A673 (cell line): ENCODE results near the gene TBC1D24. TPM values are rescaled to one million over a fixed set of nuclear protein-coding genes. Genes with fewer than 3 reads are reported as not detected.

Source experiments
- BruUV-seq: library from RNA; stranded (reverse); fragments of 400-500 nt; replicated peaks from 2 replicates; lab custom pipeline; 2021; lab: Mats Ljungman, UMichigan
- CTCF ChIA-PET: fragments of 300-600 bp; sonication (Branson Sonifier 250); formaldehyde crosslinking; loops from one replicate; lab custom pipeline; 2022; ENCODE audit warnings: antibody characterized with exemption; lab: Charles Lee
- POLR2A ChIA-PET: fragments of 300-600 bp; sonication (Branson Sonifier 250); formaldehyde crosslinking; loops from one replicate; lab custom pipeline; 2022; ENCODE audit warnings: antibody characterized with exemption; ENCODE audit not compliant: low non-redundant PET; lab: Charles Lee
- DNase-seq: peaks from one replicate; pipeline ENCODE4 v3.0.0-alpha.2; 2015; ENCODE audit warnings: low spot score
- H3K27ac ChIP-seq: fragments of 200-600 bp; sonication (generic); 2 replicates; pipeline ENCODE4 v1.5.1; 2016; ENCODE audit warnings: mixed run types, low read depth, mild to moderate bottlenecking, mixed read lengths, antibody characterized with exemption, low read length; ENCODE audit not compliant: poor library complexity, severe bottlenecking
- H3K27me3 ChIP-seq: fragments of 200-600 bp; sonication (generic); replicated peaks from 2 replicates; pipeline ENCODE4 v1.6.1; 2017; ENCODE audit warnings: mixed run types, low read depth, mild to moderate bottlenecking, mixed read lengths, antibody characterized with exemption, low read length; ENCODE audit not compliant: insufficient read depth, poor library complexity
- H3K36me3 ChIP-seq: fragments of 200-600 bp; sonication (generic); 2 replicates; pipeline ENCODE4 v1.6.1; 2016; ENCODE audit warnings: mixed run types, mild to moderate bottlenecking, mixed read lengths, antibody characterized with exemption, low read length; ENCODE audit not compliant: insufficient read depth, poor library complexity, severe bottlenecking
- H3K4me1 ChIP-seq: fragments of 200-600 bp; sonication (generic); 2 replicates; pipeline ENCODE4 v1.6.1; 2017; ENCODE audit warnings: mixed run types, mild to moderate bottlenecking, mixed read lengths, antibody characterized with exemption, low read length; ENCODE audit not compliant: insufficient read depth, poor library complexity, severe bottlenecking
- H3K4me3 ChIP-seq: fragments of 200-600 bp; sonication (generic); 2 replicates; pipeline ENCODE4 v1.5.1; 2016; ENCODE audit warnings: low read depth, mixed run types, mild to moderate bottlenecking, mixed read lengths, low read length; ENCODE audit not compliant: poor library complexity, severe bottlenecking
- H3K9me3 ChIP-seq: fragments of 200-600 bp; sonication (generic); 2 replicates; pipeline ENCODE4 v1.6.1; 2016; ENCODE audit warnings: mixed run types, low read depth, mild to moderate bottlenecking, mixed read lengths, antibody characterized with exemption, low read length; ENCODE audit not compliant: poor library complexity, severe bottlenecking
- CTCF ChIP-seq: fragments of 300-800, 200-600 bp; sonication (generic); conservative IDR thresholded peaks from 2 replicates; pipeline ENCODE4 v1.5.1; 2017; ENCODE audit warnings: low read depth, mild to moderate bottlenecking, antibody characterized with exemption, low read length, moderate library complexity, mixed read lengths
- EZH2 ChIP-seq: fragments of 200-600 bp; sonication (generic); IDR thresholded peaks from 2 replicates; pipeline ENCODE4 v1.6.1; 2017; ENCODE audit warnings: borderline replicate concordance, low read depth, mild to moderate bottlenecking, mixed read lengths, antibody characterized with exemption, low read length; ENCODE audit not compliant: poor library complexity, severe bottlenecking
- intact Hi-C: fragments of 100-400 bp; cut with micrococcal nuclease; formaldehyde crosslinking; loops from one replicate; pipeline ENCODE4 v1.10.0; 2022; ENCODE audit not compliant: unreplicated experiment
- total RNA-seq: library from RNA; stranded (reverse); gene quantifications from 2 replicates; pipeline ENCODE4 v1.2.3, GENCODE V29; 2021

TBC1D24 gene
- total RNA-seq, 1 experiment from 2014 or later, result 24.2 TPM

GRCh38 chr16:2466667-2467527 is 8.0 kb upstream of the TBC1D24 start:
- Histone ChIP-seq H3K4me3 (no peak overlapping the region), H3K36me3 (peaks cover 8% of the 10 kb centered on the region), H3K27ac (peak overlapping the region; percentile 97), H3K27me3 (no peaks in the 10 kb centered on the region), H3K4me1 (peaks cover 46% of the 10 kb centered on the region), H3K9me3 (no peaks in the 10 kb centered on the region)
- ChIA-PET POLR2A (no interaction called here), CTCF (no interaction called here)
- no peak for DNase-seq
- BruUV-seq, result no TSS peak
- intact Hi-C loops, result no loop called here
- TF ChIP-seq EZH2, result no peak
- no peak for TF ChIP-seq CTCF

- ChIA-PET POLR2A (no interaction called here), CTCF (interaction anchor here (0.7 kb wide), 1 partner anchor 46 kb away, joined by 7 read pairs; the partner anchor contains the start of gene ATP6V0C)
- peak; percentile 93 for DNase-seq
- Histone ChIP-seq H3K27me3 (no peaks in the 10 kb centered on the region), H3K9me3 (no peaks in the 10 kb centered on the region), H3K4me3 (peak overlapping the region; percentile 48), H3K27ac (peak overlapping the region; percentile 97), H3K4me1 (peaks cover 54% of the 10 kb centered on the region), H3K36me3 (peaks cover 2% of the 10 kb centered on the region)
- no peak for TF ChIP-seq EZH2
- intact Hi-C loops, result no loop called here
- no TSS peak for BruUV-seq
Observed at GRCh38 chr16:2467528-2468232, 7.2 kb upstream of the TBC1D24 start.

GRCh38 chr16:2468233-2468724 is 6.6 kb upstream of the TBC1D24 start:
- Histone ChIP-seq H3K27me3 (no peaks in the 10 kb centered on the region), H3K4me1 (peaks cover 60% of the 10 kb centered on the region), H3K27ac (peak overlapping the region; percentile 97), H3K36me3 (no peaks in the 10 kb centered on the region), H3K9me3 (no peaks in the 10 kb centered on the region), H3K4me3 (peak overlapping the region; percentile 48)
- ChIA-PET POLR2A (interaction anchor here (0.5 to 0.7 kb wide), 5 partner anchors 18 to 486 kb away, joined by 4 to 18 read pairs (median 11); no protein-coding TSS in a partner anchor), CTCF (interaction anchor here (0.7 kb wide), 1 partner anchor 45 kb away, joined by 7 read pairs; the partner anchor contains the start of gene ATP6V0C)
- intact Hi-C loops, result no loop called here
- DNase-seq, result peak; percentile 64
- no TSS peak for BruUV-seq
- TF ChIP-seq CTCF, result no peak
- TF ChIP-seq EZH2, result no peak
